NCI-H446 treated with DMSO at 0.1 percent for 48 hours (cell line): ENCODE results near the gene SIGLEC10.

Experiments used
- DNase-seq: peaks from one replicate; lab custom pipeline; 2025; lab: John Stamatoyannopoulos, UW

SIGLEC10 gene

DNA sequence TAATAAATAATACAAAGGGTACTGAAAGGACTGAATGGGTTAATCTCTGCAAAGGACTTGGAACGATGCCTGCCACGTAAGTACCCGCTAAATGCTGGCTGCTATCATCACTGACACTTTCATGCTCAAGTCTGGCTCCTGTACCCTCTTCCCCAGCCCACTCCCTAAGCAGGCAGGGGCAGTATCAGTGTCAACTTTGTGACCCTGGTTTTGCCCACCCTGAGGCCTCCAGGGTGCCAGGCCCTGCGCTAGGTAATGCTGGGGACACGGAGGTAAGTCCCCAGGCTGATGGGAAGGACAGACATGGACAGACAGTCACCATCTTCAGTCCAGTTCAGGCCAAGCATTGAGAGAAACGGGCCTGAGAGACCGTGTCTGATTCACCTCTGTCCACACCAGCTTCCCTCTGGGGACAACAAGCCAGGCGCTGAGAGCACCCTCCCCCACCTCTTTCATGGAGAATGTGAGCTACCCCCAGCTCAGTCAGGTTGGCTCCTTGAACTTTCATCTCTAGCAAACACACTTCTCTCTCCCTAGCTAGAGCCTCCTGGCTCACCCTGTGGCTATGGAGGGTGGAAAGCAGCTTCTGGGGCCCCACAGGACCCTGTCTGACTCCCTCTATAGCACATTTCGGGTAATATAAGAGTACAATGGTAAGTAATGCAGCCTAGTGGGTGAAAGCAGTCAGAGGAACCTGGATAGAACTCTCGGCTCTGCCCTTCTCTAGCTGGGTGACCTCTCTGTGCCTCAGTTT, 52.1 kb downstream of the SIGLEC10 start:
- DNase-seq = no peak

DNA sequence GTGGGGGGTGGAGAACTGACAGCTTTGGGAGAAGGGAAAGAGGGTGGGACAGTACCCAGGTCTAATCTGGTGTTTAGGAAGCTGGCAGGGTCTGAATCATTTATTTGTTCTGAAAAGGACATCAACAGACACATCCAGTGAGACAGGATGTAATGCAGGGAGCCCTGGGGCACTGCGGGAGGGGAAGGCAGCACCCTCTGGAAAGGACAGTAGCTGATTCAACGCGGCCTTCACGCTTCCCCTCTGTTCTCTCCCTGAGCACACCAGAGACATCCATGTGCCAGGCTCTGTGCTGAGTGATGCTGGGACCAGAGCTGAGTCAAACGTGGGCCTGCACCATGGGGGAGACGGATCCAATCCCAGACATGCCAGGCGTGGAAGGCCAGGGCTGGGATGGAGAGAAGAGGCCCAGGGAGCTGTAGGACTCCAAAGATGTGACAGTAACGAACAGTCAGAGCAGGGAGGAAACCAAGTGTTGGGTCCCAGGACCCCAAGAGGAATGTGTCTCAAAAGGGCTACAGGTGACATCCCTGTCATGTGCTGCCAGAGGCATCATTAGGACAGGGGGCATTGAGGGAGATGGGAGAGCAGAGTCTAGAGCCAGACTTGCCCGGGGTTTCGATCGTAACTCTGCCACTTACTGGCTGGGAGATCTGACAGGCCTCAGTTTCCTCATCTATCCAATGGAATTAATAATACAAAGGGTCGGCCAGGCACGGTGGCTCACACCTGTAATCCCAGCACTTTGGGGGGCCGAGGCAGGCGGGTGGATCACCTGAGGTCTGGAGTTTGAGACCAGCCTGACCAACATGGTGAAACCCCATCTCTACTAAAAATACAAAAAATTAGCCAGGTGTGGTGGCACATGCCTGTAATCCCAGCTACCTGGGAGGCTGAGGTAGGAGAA, 53.0 kb downstream of the SIGLEC10 start:
- DNase-seq = no peak

DNA sequence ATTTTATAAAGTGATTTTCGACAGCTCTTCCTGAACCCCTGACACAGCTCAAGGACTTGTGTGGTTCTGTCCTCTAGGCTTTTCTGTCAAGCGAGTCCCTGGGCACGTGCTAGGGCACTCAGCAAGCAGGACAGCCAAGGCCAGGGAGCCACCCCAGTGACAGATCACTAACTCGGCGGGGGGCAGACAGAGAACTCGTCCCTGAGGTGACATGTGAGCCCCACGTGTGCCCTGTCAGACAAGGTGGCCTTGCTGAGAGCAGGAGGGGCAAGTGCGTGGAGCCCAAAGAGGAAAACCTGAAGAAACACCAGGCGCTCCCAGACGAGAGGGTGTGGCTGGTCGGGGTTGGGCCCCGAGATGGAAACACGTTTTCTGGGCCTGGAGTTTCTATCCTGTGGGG, 56.2 kb downstream of the SIGLEC10 start:
- no peak for DNase-seq
